ENCODE results near the gene RHOBTB1. TPM values are rescaled to one million over a fixed set of nuclear protein-coding genes. Genes with fewer than 3 reads are reported as not detected.

The RHOBTB1 gene
- total RNA-seq, 2 experiments from 2014 or later: 0.09 to 0.74 TPM

DNA sequence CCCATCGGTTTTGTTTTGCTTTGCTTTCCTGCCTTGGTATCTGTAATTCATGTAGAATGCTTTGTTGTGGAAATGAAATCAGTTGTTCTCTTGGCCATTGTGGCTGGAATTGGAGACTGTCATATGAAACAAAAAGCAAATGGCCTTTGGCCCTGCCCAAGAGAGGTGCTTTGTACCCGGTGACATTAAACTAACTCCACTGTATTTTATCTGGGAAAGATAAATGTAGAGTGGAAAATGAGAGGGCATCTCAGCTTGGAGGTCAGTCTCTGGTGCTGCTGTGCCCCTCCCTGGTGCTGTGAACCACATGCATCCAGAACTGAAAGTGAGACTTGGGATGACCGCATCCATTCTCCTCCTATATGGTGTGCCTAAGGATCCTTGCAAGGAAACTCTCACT lies 90.3 kb downstream of the RHOBTB1 start:
- TF ChIP-seq CTCF (IDR thresholded peaks at IDR 0.05): no peak
- no peak overlapping the region for H3K4me3 Mint-ChIP-seq
- H3K36me3 Mint-ChIP-seq (ENCODE audit: low read depth): no peaks in the 10 kb centered on the region
- POLR2A ChIA-PET: no interaction called here
- intact Hi-C loops (cut with micrococcal nuclease): no loop called here
- no peaks in the 10 kb centered on the region for H3K4me1 Mint-ChIP-seq (ENCODE audit: low read depth)
- no peak overlapping the region for H3K27ac Mint-ChIP-seq
- no peaks in the 10 kb centered on the region for H3K9me3 Mint-ChIP-seq
- ATAC-seq (no peak), DNase-seq (no peak)
- CTCF ChIA-PET: no interaction called here
- no peaks in the 10 kb centered on the region for H3K27me3 Mint-ChIP-seq

GRCh38 chr10:60853107-60853506 lies 90.9 kb downstream of the RHOBTB1 start:
- no peak for TF ChIP-seq CTCF (IDR thresholded peaks at IDR 0.05)

DNA sequence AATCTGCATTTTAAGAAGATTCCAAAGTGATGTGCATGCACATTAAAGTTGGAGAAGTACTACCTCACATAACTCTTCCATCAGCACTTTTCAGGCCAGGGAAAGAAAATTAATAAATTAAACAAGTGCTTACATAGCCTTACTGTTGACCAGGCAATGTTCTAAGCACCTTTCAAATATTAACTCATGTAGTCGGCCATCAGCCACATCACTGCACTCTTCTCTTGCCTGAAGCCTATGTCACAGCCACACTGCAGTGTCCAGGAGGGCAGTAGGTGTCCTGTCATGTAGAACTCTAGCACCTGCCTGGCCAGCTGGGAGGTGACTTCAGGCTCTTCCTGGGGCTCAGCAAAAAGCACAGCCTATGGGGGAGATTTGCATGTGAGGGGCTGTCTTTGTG lies 94.2 kb downstream of the RHOBTB1 start:
- H3K9me3 Mint-ChIP-seq: no peaks in the 10 kb centered on the region
- no peak overlapping the region for H3K27ac Mint-ChIP-seq
- TF ChIP-seq CTCF (IDR thresholded peaks at IDR 0.05): no peak
- no peak overlapping the region for H3K4me3 Mint-ChIP-seq
- no peaks in the 10 kb centered on the region for H3K36me3 Mint-ChIP-seq (ENCODE audit: low read depth)
- no peaks in the 10 kb centered on the region for H3K27me3 Mint-ChIP-seq
- ChIA-PET CTCF (no interaction called here), POLR2A (no interaction called here)
- no peak for DNase-seq
- H3K4me1 Mint-ChIP-seq (ENCODE audit: low read depth): no peaks in the 10 kb centered on the region
- intact Hi-C loops (cut with micrococcal nuclease): no loop called here
- ATAC-seq: no peak

More at GRCh38 chr10:60853107-60853506, 90.9 kb downstream of the RHOBTB1 start:
- ChIA-PET CTCF (no interaction called here), POLR2A (no interaction called here)
- no peaks in the 10 kb centered on the region for H3K9me3 Mint-ChIP-seq
- H3K4me1 Mint-ChIP-seq (ENCODE audit: low read depth): no peaks in the 10 kb centered on the region
- no peak for DNase-seq
- intact Hi-C loops (cut with micrococcal nuclease): no loop called here
- H3K4me3 Mint-ChIP-seq: no peak overlapping the region
- no peaks in the 10 kb centered on the region for H3K27me3 Mint-ChIP-seq
- no peaks in the 10 kb centered on the region for H3K36me3 Mint-ChIP-seq (ENCODE audit: low read depth)
- no peak overlapping the region for H3K27ac Mint-ChIP-seq
- ATAC-seq: no peak

DNA sequence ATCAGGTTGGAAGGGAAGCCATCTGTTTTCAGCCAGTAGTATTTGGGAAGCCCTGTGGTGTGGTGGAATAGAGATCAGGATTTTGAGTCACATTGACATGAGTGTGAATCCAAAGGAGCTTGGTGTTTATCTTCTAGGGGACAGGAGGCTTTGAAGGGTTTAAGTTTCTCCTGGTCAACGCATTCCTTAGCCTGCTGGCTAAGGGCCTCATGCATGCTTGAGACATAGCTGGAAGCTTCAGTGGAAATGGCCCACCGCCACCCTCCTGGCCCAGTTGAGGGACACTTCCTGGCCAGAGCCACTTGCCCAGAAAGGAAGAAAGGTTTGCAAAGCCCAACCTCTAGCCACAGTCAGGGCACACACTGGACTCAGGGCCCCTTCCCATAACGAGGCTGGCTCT lies 94.8 kb downstream of the RHOBTB1 start:
- ChIA-PET POLR2A (no interaction called here), CTCF (no interaction called here)
- TF ChIP-seq CTCF (IDR thresholded peaks at IDR 0.05): no peak
- DNase-seq (no peak), ATAC-seq (no peak)
- Mint-ChIP-seq H3K4me1 (ENCODE audit: low read depth) (no peaks in the 10 kb centered on the region), H3K27me3 (no peaks in the 10 kb centered on the region), H3K9me3 (no peaks in the 10 kb centered on the region), H3K4me3 (no peak overlapping the region), H3K27ac (no peak overlapping the region), H3K36me3 (ENCODE audit: low read depth) (no peaks in the 10 kb centered on the region)
- intact Hi-C loops (cut with micrococcal nuclease): no loop called here

- Mint-ChIP-seq H3K27ac (no peak overlapping the region), H3K4me1 (ENCODE audit: low read depth) (no peaks in the 10 kb centered on the region), H3K9me3 (no peaks in the 10 kb centered on the region), H3K27me3 (no peaks in the 10 kb centered on the region), H3K4me3 (no peak overlapping the region), H3K36me3 (ENCODE audit: low read depth) (no peaks in the 10 kb centered on the region)
- ATAC-seq (no peak), DNase-seq (no peak)
- ChIA-PET CTCF (no interaction called here), POLR2A (no interaction called here)
- TF ChIP-seq CTCF (IDR thresholded peaks at IDR 0.05): no peak
- intact Hi-C loops (cut with micrococcal nuclease): no loop called here
Observed at GRCh38 chr10:60848680-60849079, 95.3 kb downstream of the RHOBTB1 start.
